Cardiac fibroblast (primary cell): ENCODE data around the gene UQCC5.

Experiments
- DNase-seq, 2 donors: peaks; one replicate each; pipeline versions ENCODE4 v3.0.0 to v3.0.0-alpha.2; 2010; ENCODE audit warnings: low read depth in 2 of 2
- H3K4me3 ChIP-seq, 2 donors: replicated peaks in 1 of 2; 1 replicate in 1 of 2; 2 replicates in 1 of 2; pipeline ENCODE4 v1.5.1; 2011; ENCODE audit warnings: low read depth in 2 of 2, low read length in 2 of 2, mild to moderate bottlenecking in 2 of 2, moderate library complexity in 1 of 2
- CTCF ChIP-seq: IDR thresholded peaks from one replicate; pipeline ENCODE4 v1.5.1; 2011; ENCODE audit warnings: low read depth, mild to moderate bottlenecking, low read length, inconsistent platforms

The UQCC5 gene

GRCh38 chr3:52570076-52570475 lies 33.7 kb downstream of the UQCC5 start:
- TF ChIP-seq CTCF, result no peak
- DNase-seq, result peak; percentile 8 to 56
- no peak overlapping the region for H3K4me3 ChIP-seq

- no peak for TF ChIP-seq CTCF
- no peak overlapping the region for H3K4me3 ChIP-seq
- DNase-seq, result no peak
Measured at GRCh38 chr3:52572221-52572620, 35.8 kb downstream of the UQCC5 start.

GRCh38 chr3:52574056-52574965 lies 37.9 kb downstream of the UQCC5 start:
- peak in 1 of 2 donors; percentile 16 for DNase-seq
- TF ChIP-seq CTCF, result no peak
- no peak overlapping the region for H3K4me3 ChIP-seq
